Cardiac fibroblast (primary cell): ENCODE data around the gene RGS12.

Source experiments
- DNase-seq, 2 donors: peaks; one replicate each; pipeline versions ENCODE4 v3.0.0 to v3.0.0-alpha.2; 2010; ENCODE audit warnings: low read depth in 2 of 2
- H3K4me3 ChIP-seq, 2 donors: replicated peaks in 1 of 2; 1 replicate in 1 of 2; 2 replicates in 1 of 2; pipeline ENCODE4 v1.5.1; 2011; ENCODE audit warnings: low read depth in 2 of 2, low read length in 2 of 2, mild to moderate bottlenecking in 2 of 2, moderate library complexity in 1 of 2
- CTCF ChIP-seq: IDR thresholded peaks from one replicate; pipeline ENCODE4 v1.5.1; 2011; ENCODE audit warnings: low read depth, mild to moderate bottlenecking, low read length, inconsistent platforms

The RGS12 gene

GRCh38 chr4:3342182-3342854 lies 49.5 kb downstream of the RGS12 start:
- no peak overlapping the region for H3K4me3 ChIP-seq
- no peak for TF ChIP-seq CTCF
- peak; percentile 45 to 54 for DNase-seq
